Measurements from ENCODE around the gene PLCB1. TPM values are rescaled to one million over a fixed set of nuclear protein-coding genes. Genes with fewer than 3 reads are reported as not detected.

The PLCB1 gene
- total and polyA plus RNA-seq, 3 experiments from 2014 or later = 8.5 to 9.9 (median 8.8) TPM

GRCh38 chr20:8229090-8229489 lies 97.0 kb downstream of the PLCB1 start:
- H3K27ac Mint-ChIP-seq = no peak overlapping the region
- no peaks in the 10 kb centered on the region for H3K27me3 ChIP-seq (ENCODE audit: insufficient read depth, low read length, poor library complexity, severe bottlenecking)
- no peaks in the 10 kb centered on the region for H3K9me3 ChIP-seq (ENCODE audit: low read length)
- no peak overlapping the region for H3K4me3 Mint-ChIP-seq
- no peak overlapping the region for H3K4me3 ChIP-seq (ENCODE audit: low read length)
- no peak overlapping the region for H3K27ac ChIP-seq (ENCODE audit: low read depth, low read length)
- no peaks in the 10 kb centered on the region for H3K4me1 ChIP-seq (ENCODE audit: insufficient read depth, low read length)
- no peak for DNase-seq
- H3K9me3 Mint-ChIP-seq = no peaks in the 10 kb centered on the region
- no peaks in the 10 kb centered on the region for H3K36me3 ChIP-seq (ENCODE audit: insufficient read depth, low read length)
- H3K36me3 Mint-ChIP-seq = peaks cover 0 to 1% (median 0%) of the 10 kb centered on the region in 3 donors
- ChIA-PET CTCF (no interaction called here), POLR2A (no interaction called here)
- peaks cover 0 to 1% of the 10 kb centered on the region in 2 donors for H3K27me3 Mint-ChIP-seq
- peaks cover 0 to 22% (median 7%) of the 10 kb centered on the region in 3 donors for H3K4me1 Mint-ChIP-seq

GRCh38 chr20:8231038-8231437 lies 99.0 kb downstream of the PLCB1 start:
- H3K4me3 ChIP-seq (ENCODE audit: low read length) = no peak overlapping the region
- peaks cover 0 to 25% (median 7%) of the 10 kb centered on the region in 3 donors for H3K4me1 Mint-ChIP-seq
- no peaks in the 10 kb centered on the region for H3K9me3 Mint-ChIP-seq
- no peak overlapping the region for H3K27ac ChIP-seq (ENCODE audit: low read depth, low read length)
- peaks cover 0 to 1% of the 10 kb centered on the region in 2 donors for H3K27me3 Mint-ChIP-seq
- peaks cover 0 to 1% (median 0%) of the 10 kb centered on the region in 3 donors for H3K36me3 Mint-ChIP-seq
- POLR2A ChIA-PET = no interaction called here
- CTCF ChIA-PET = no interaction called here
- H3K4me1 ChIP-seq (ENCODE audit: insufficient read depth, low read length) = no peaks in the 10 kb centered on the region
- H3K4me3 Mint-ChIP-seq = no peak overlapping the region
- no peak for DNase-seq
- no peaks in the 10 kb centered on the region for H3K36me3 ChIP-seq (ENCODE audit: insufficient read depth, low read length)
- no peaks in the 10 kb centered on the region for H3K27me3 ChIP-seq (ENCODE audit: insufficient read depth, low read length, poor library complexity, severe bottlenecking)
- H3K27ac Mint-ChIP-seq = no peak overlapping the region
- no peaks in the 10 kb centered on the region for H3K9me3 ChIP-seq (ENCODE audit: low read length)

GRCh38 chr20:8232332-8232731 lies 100.3 kb downstream of the PLCB1 start:
- no peaks in the 10 kb centered on the region for H3K9me3 Mint-ChIP-seq
- CTCF ChIA-PET = interaction anchor here (1.6 kb wide), 1 partner anchor 11 kb away, joined by 3 read pairs; no protein-coding TSS in a partner anchor
- POLR2A ChIA-PET = no interaction called here
- Histone ChIP-seq H3K4me1 (ENCODE audit: insufficient read depth, low read length) (no peaks in the 10 kb centered on the region), H3K27ac (ENCODE audit: low read depth, low read length) (no peak overlapping the region), H3K4me3 (ENCODE audit: low read length) (no peak overlapping the region), H3K36me3 (ENCODE audit: insufficient read depth, low read length) (no peaks in the 10 kb centered on the region), H3K9me3 (ENCODE audit: low read length) (no peaks in the 10 kb centered on the region), H3K27me3 (ENCODE audit: insufficient read depth, low read length, poor library complexity, severe bottlenecking) (no peaks in the 10 kb centered on the region)
- no peaks in the 10 kb centered on the region for H3K36me3 Mint-ChIP-seq
- H3K27me3 Mint-ChIP-seq = peaks cover 0 to 1% of the 10 kb centered on the region in 2 donors
- no peak overlapping the region for H3K4me3 Mint-ChIP-seq
- H3K4me1 Mint-ChIP-seq = peaks cover 0 to 25% (median 7%) of the 10 kb centered on the region in 3 donors
- DNase-seq = no peak
- no peak overlapping the region for H3K27ac Mint-ChIP-seq

GRCh38 chr20:8234580-8234979 lies 102.5 kb downstream of the PLCB1 start:
- Histone ChIP-seq H3K36me3 (ENCODE audit: insufficient read depth, low read length) (no peaks in the 10 kb centered on the region), H3K27me3 (ENCODE audit: insufficient read depth, low read length, poor library complexity, severe bottlenecking) (no peaks in the 10 kb centered on the region), H3K27ac (ENCODE audit: low read depth, low read length) (no peak overlapping the region), H3K4me3 (ENCODE audit: low read length) (no peak overlapping the region), H3K9me3 (ENCODE audit: low read length) (no peaks in the 10 kb centered on the region), H3K4me1 (ENCODE audit: insufficient read depth, low read length) (no peaks in the 10 kb centered on the region)
- H3K36me3 Mint-ChIP-seq = no peaks in the 10 kb centered on the region
- no peak overlapping the region for H3K4me3 Mint-ChIP-seq
- peaks cover 0 to 1% of the 10 kb centered on the region in 2 donors for H3K27me3 Mint-ChIP-seq
- no peak overlapping the region for H3K27ac Mint-ChIP-seq
- DNase-seq = no peak
- no peaks in the 10 kb centered on the region for H3K9me3 Mint-ChIP-seq
- ChIA-PET CTCF (no interaction called here), POLR2A (no interaction called here)
- peaks cover 15 to 31% (median 17%) of the 10 kb centered on the region in 3 donors for H3K4me1 Mint-ChIP-seq

- no peak overlapping the region for H3K27ac Mint-ChIP-seq
Observed at GRCh38 chr20:8242066-8242465, 110.0 kb downstream of the PLCB1 start.

GRCh38 chr20:8242827-8243724 lies 111.0 kb downstream of the PLCB1 start:
- Histone ChIP-seq H3K9me3 (ENCODE audit: low read length) (no peaks in the 10 kb centered on the region), H3K4me3 (ENCODE audit: low read length) (no peak overlapping the region), H3K27me3 (ENCODE audit: insufficient read depth, low read length, poor library complexity, severe bottlenecking) (no peaks in the 10 kb centered on the region), H3K36me3 (ENCODE audit: insufficient read depth, low read length) (no peaks in the 10 kb centered on the region), H3K4me1 (ENCODE audit: insufficient read depth, low read length) (no peaks in the 10 kb centered on the region), H3K27ac (ENCODE audit: low read depth, low read length) (no peak overlapping the region)
- Mint-ChIP-seq H3K36me3 (no peaks in the 10 kb centered on the region), H3K27me3 (no peaks in the 10 kb centered on the region), H3K4me3 (no peak overlapping the region), H3K27ac (no peak overlapping the region), H3K4me1 (peaks cover 13 to 41% (median 16%) of the 10 kb centered on the region in 3 donors), H3K9me3 (no peaks in the 10 kb centered on the region)
- CTCF ChIA-PET = no interaction called here
- no peak for DNase-seq
- POLR2A ChIA-PET = no interaction called here

More at GRCh38 chr20:8242066-8242465, 110.0 kb downstream of the PLCB1 start:
- H3K9me3 ChIP-seq (ENCODE audit: low read length) = no peaks in the 10 kb centered on the region
- Mint-ChIP-seq H3K27me3 (no peaks in the 10 kb centered on the region), H3K9me3 (no peaks in the 10 kb centered on the region), H3K36me3 (no peaks in the 10 kb centered on the region), H3K4me1 (peaks cover 12 to 41% (median 16%) of the 10 kb centered on the region in 3 donors), H3K4me3 (no peak overlapping the region)
- ChIA-PET CTCF (no interaction called here), POLR2A (no interaction called here)
- H3K27me3 ChIP-seq (ENCODE audit: insufficient read depth, low read length, poor library complexity, severe bottlenecking) = no peaks in the 10 kb centered on the region
- H3K4me3 ChIP-seq (ENCODE audit: low read length) = no peak overlapping the region
- H3K27ac ChIP-seq (ENCODE audit: low read depth, low read length) = no peak overlapping the region
- DNase-seq = no peak
- H3K36me3 ChIP-seq (ENCODE audit: insufficient read depth, low read length) = no peaks in the 10 kb centered on the region
- H3K4me1 ChIP-seq (ENCODE audit: insufficient read depth, low read length) = no peaks in the 10 kb centered on the region

GRCh38 chr20:8244637-8245036 lies 112.6 kb downstream of the PLCB1 start:
- H3K36me3 ChIP-seq (ENCODE audit: insufficient read depth, low read length) = no peaks in the 10 kb centered on the region
- H3K27ac Mint-ChIP-seq = no peak overlapping the region
- POLR2A ChIA-PET = no interaction called here
- no peaks in the 10 kb centered on the region for H3K27me3 Mint-ChIP-seq
- H3K4me3 ChIP-seq (ENCODE audit: low read length) = no peak overlapping the region
- no peaks in the 10 kb centered on the region for H3K27me3 ChIP-seq (ENCODE audit: insufficient read depth, low read length, poor library complexity, severe bottlenecking)
- no peaks in the 10 kb centered on the region for H3K36me3 Mint-ChIP-seq
- no peaks in the 10 kb centered on the region for H3K4me1 ChIP-seq (ENCODE audit: insufficient read depth, low read length)
- no peak for DNase-seq
- no peaks in the 10 kb centered on the region for H3K9me3 Mint-ChIP-seq
- CTCF ChIA-PET = no interaction called here
- H3K9me3 ChIP-seq (ENCODE audit: low read length) = no peaks in the 10 kb centered on the region
- H3K4me1 Mint-ChIP-seq = peaks cover under 1 to 30% (median 1%) of the 10 kb centered on the region in 3 donors
- no peak overlapping the region for H3K27ac ChIP-seq (ENCODE audit: low read depth, low read length)
- H3K4me3 Mint-ChIP-seq = no peak overlapping the region

GRCh38 chr20:8246153-8246552 lies 114.1 kb downstream of the PLCB1 start:
- H3K36me3 ChIP-seq (ENCODE audit: insufficient read depth, low read length) = no peaks in the 10 kb centered on the region
- Mint-ChIP-seq H3K4me1 (peaks cover 1 to 27% (median 4%) of the 10 kb centered on the region in 3 donors), H3K27ac (no peak overlapping the region), H3K9me3 (no peaks in the 10 kb centered on the region), H3K36me3 (no peaks in the 10 kb centered on the region), H3K27me3 (no peaks in the 10 kb centered on the region), H3K4me3 (no peak overlapping the region)
- H3K27me3 ChIP-seq (ENCODE audit: insufficient read depth, low read length, poor library complexity, severe bottlenecking) = no peaks in the 10 kb centered on the region
- ChIA-PET POLR2A (no interaction called here), CTCF (no interaction called here)
- H3K4me1 ChIP-seq (ENCODE audit: insufficient read depth, low read length) = no peaks in the 10 kb centered on the region
- H3K27ac ChIP-seq (ENCODE audit: low read depth, low read length) = no peak overlapping the region
- H3K4me3 ChIP-seq (ENCODE audit: low read length) = no peak overlapping the region
- H3K9me3 ChIP-seq (ENCODE audit: low read length) = no peaks in the 10 kb centered on the region
- DNase-seq = no peak
